Thyroid gland (tissue), 4 donors: ENCODE results near the gene DYRK1A. TPM values are rescaled to one million over a fixed set of nuclear protein-coding genes. Genes with fewer than 3 reads are reported as not detected.

ENCODE experiments used
- DNase-seq, 2 donors: peaks; one replicate each; pipeline ENCODE4 v3.0.0-alpha.2; 2019
- H3K27ac ChIP-seq, 3 donors: fragments of 200-600 bp; sonication (generic); 1 replicate in 2 of 3; 2 replicates in 1 of 3; pipeline ENCODE4 v1.5.1; 2016 to 2019; ENCODE audit warnings: mild to moderate bottlenecking in 1 of 3, moderate library complexity in 1 of 3
- H3K27me3 ChIP-seq: fragments of 200-600 bp; sonication (generic); one replicate; pipeline ENCODE4 v1.5.1; 2019
- H3K36me3 ChIP-seq, 2 donors: fragments of 200-600 bp; sonication (generic); one replicate each; pipeline ENCODE4 v1.5.1; 2016 to 2019
- H3K4me1 ChIP-seq, 2 donors: fragments of 200-600 bp; sonication (generic); one replicate each; pipeline ENCODE4 v1.5.1; 2017 to 2019
- H3K4me3 ChIP-seq, 3 donors: fragments of 200-600 bp; sonication (generic); replicated peaks in 1 of 3; 1 replicate in 2 of 3; 2 replicates in 1 of 3; pipeline ENCODE4 v1.5.1; 2016; ENCODE audit warnings: mild to moderate bottlenecking in 1 of 3
- H3K9me3 ChIP-seq: fragments of 200-600 bp; sonication (generic); one replicate; pipeline ENCODE4 v1.5.1; 2017
- CTCF ChIP-seq, 6 experiments: fragments of 200-600 bp in 3 of 6; fragments of 450-650 bp in 3 of 6; sonication (generic) in 3 of 6; IDR thresholded peaks; one replicate each; pipeline ENCODE4 v1.5.1; 2016 to 2019; ENCODE audit warnings: antibody characterized with exemption in 6 of 6, mild to moderate bottlenecking in 2 of 6, inconsistent platforms in 1 of 6, moderate library complexity in 1 of 6
- POLR2A ChIP-seq, 2 donors: fragments of 450-650 bp; IDR thresholded peaks; one replicate each; pipeline ENCODE4 v1.6.1; 2017; ENCODE audit warnings: antibody characterized with exemption in 2 of 2, mild to moderate bottlenecking in 2 of 2, moderate library complexity in 1 of 2
- WGBS, 2 donors: methylation state at CpG; one replicate each; pipeline ENCODE4 v1.1.5; 2017; 5-methylcytosine and 5-hydroxymethylcytosine counted together
- intact Hi-C: fragments of 100-400 bp; cut with DNase I; formaldehyde crosslinking; loops from one replicate; pipeline ENCODE4 v1.15.1; 2023
- total RNA-seq, 4 donors: library from RNA; depleted of rRNA; stranded (reverse); fragments of >200 nt; gene quantifications; one replicate each; pipeline ENCODE4 v1.2.3, GENCODE V29; 2016

Gene DYRK1A
- total RNA-seq, 4 donors from 2014 or later, result 104 to 299 (median 116) TPM

DNA sequence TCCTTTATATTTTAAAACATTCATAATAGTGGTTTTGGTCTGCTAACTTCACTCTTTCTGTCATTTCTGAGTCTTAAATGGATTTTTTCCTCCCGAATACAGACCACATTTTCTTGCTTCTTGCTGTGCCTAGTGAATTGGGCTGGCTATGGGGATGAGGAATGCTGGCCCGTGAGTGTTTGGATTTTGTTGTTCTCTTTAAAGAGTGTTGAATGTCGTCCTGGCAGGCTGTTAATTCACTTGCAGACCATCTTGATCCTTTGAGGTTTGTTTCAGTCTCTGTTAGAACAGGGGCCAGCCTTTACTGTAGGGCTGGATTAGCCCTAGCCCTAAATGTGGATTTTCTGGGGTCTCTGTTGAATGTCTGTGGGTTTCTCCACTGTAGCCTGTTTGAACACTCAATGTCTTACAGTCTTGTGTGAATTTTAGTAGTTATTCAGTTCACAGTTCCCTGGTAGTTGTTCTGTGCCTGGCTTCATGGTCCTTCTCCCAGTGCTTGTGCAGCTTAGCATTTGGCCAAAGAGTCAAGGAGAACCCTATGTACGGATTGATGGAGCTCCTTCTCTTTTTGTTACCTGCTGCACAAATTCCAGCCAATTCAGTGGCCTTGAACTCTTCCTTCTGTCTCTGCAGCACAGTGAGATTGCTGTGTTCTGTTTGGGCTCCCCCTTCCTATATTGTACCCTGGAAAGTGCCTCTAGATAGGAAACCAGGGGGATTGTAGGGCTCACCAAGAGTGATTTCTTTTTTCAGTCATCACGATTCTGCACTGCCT lies 95.7 kb downstream of the DYRK1A start:
- H3K36me3 ChIP-seq, result no peaks in the 10 kb centered on the region
- DNase-seq, result no peak
- intact Hi-C loops, result no loop called here
- TF ChIP-seq POLR2A (IDR thresholded peaks at IDR 0.05), result no peak
- no peak for TF ChIP-seq CTCF (IDR thresholded peaks at IDR 0.05)
- no peak overlapping the region for H3K27ac ChIP-seq
- H3K4me3 ChIP-seq, result no peak overlapping the region
- WGBS, 2 donors, result 53 to 61% methylated on average over 5 of the region's 5 CpGs
- no peaks in the 10 kb centered on the region for H3K9me3 ChIP-seq
- no peaks in the 10 kb centered on the region for H3K27me3 ChIP-seq
- peaks cover 17 to 48% of the 10 kb centered on the region in 2 donors for H3K4me1 ChIP-seq

DNA sequence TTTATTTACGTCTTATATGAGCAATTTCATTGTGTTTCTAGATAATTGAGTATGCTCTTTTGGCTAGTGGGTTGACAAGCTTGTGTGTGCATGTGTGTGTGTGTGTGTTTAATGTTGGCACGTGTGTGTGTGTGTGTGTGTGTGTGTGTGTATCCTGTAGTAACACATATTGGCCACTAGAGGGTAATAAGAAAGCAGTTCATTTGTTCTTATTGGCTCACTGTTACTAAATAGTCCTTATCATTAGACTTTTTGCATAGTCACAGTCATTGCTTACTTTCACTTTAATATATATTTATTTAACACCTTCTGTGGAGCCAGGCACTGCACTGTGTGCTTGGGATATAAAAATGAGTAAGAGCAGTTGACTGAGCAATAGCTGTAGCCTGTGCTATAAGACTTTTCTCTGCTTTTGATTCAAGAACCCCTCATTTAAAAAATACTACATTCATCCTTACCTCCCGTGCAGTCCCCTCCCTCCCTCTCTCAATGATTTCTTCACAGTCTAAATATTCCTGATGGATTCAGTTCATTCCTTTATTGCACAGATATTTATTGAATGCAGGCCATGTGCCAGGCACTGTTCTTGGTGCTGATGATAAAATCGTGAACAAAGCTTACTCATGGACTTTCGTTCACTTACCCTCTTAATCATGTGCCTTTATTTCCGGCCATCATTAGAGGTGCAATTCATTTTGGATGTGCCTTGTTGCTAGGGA lies 96.7 kb downstream of the DYRK1A start:
- intact Hi-C loops, result no loop called here
- no peaks in the 10 kb centered on the region for H3K36me3 ChIP-seq
- no peak overlapping the region for H3K27ac ChIP-seq
- 41 to 49% methylated on average over 6 of the region's 6 CpGs for WGBS, 2 donors
- no peak for DNase-seq
- TF ChIP-seq POLR2A (IDR thresholded peaks at IDR 0.05) (no peak), CTCF (IDR thresholded peaks at IDR 0.05) (peak; percentile 40 to 78 (median 62))
- H3K9me3 ChIP-seq, result no peaks in the 10 kb centered on the region
- peaks cover 15 to 44% of the 10 kb centered on the region in 2 donors for H3K4me1 ChIP-seq
- H3K27me3 ChIP-seq, result no peaks in the 10 kb centered on the region
- H3K4me3 ChIP-seq, result no peak overlapping the region

- WGBS, 2 donors, result 95% methylated on average over 3 of the region's 3 CpGs
- Histone ChIP-seq H3K27ac (no peak overlapping the region), H3K4me3 (no peak overlapping the region), H3K36me3 (no peaks in the 10 kb centered on the region), H3K4me1 (peaks cover 12 to 18% of the 10 kb centered on the region in 2 donors), H3K27me3 (no peaks in the 10 kb centered on the region), H3K9me3 (no peaks in the 10 kb centered on the region)
- DNase-seq, result no peak
- intact Hi-C loops, result no loop called here
- TF ChIP-seq CTCF (IDR thresholded peaks at IDR 0.05) (no peak), POLR2A (IDR thresholded peaks at IDR 0.05) (no peak)
These were observed 100.5 kb downstream of the DYRK1A start for GRCh38 chr21:37467082-37467481.

DNA sequence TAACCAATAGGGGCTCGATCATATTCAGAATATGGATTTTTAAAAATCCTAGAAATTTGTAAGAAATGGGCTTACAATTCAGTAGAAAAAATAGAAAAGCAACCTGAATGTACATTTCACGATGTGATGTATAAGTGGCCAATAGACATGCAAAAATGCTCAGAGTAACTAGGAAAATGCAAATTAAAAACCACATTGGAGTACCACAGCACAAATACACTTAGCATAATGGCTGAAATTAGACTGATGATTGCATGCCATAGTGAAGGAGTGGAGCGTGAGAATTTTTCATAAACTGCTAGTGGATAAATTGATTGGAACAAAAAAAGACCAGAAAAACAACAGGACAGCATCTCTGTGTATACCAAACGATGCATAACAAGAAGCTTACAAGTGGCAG lies 102.3 kb downstream of the DYRK1A start:
- no peak for DNase-seq
- peaks cover 0 to 3% of the 10 kb centered on the region in 2 donors for H3K36me3 ChIP-seq
- H3K27me3 ChIP-seq, result no peaks in the 10 kb centered on the region
- H3K4me1 ChIP-seq, result peaks cover 1 to 6% of the 10 kb centered on the region in 2 donors
- H3K4me3 ChIP-seq, result no peak overlapping the region
- TF ChIP-seq CTCF (IDR thresholded peaks at IDR 0.05) (no peak), POLR2A (IDR thresholded peaks at IDR 0.05) (no peak)
- H3K27ac ChIP-seq, result no peak overlapping the region
- intact Hi-C loops, result no loop called here
- H3K9me3 ChIP-seq, result no peaks in the 10 kb centered on the region
- 90 to 95% methylated on average over 4 of the region's 4 CpGs for WGBS, 2 donors

DNA sequence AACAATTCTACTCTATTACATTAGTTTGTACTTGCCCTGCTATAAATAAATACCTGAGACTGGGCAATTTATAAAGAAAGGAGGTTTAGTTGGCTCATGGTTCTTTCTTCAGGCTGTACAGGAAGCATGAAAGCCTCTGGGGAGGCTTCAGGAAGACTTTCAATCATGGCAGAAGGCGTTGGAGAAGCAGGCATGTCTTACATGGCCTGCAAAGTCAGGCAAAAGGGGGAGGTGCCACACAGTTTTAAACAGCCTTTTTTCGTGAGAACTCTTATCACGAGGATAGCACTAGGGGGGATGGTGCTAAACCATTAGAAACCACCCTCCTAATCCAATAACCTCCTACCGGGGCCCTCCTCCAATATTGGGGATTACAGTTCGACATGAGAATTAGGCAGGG lies 102.9 kb downstream of the DYRK1A start:
- WGBS, 2 donors, result 93 to 97% methylated on average over 5 of the region's 5 CpGs
- H3K4me1 ChIP-seq, result peaks cover 0 to 6% of the 10 kb centered on the region in 2 donors

More for the DNA sequence above, 102.9 kb downstream of the DYRK1A start:
- H3K27ac ChIP-seq, result no peak overlapping the region
- no peak overlapping the region for H3K4me3 ChIP-seq
- no peaks in the 10 kb centered on the region for H3K27me3 ChIP-seq
- TF ChIP-seq CTCF (IDR thresholded peaks at IDR 0.05) (no peak), POLR2A (IDR thresholded peaks at IDR 0.05) (no peak)
- peaks cover 0 to 3% of the 10 kb centered on the region in 2 donors for H3K36me3 ChIP-seq
- DNase-seq, result no peak
- intact Hi-C loops, result no loop called here
- H3K9me3 ChIP-seq, result no peaks in the 10 kb centered on the region
